ENCODE results near the gene KCNJ9. TPM values are rescaled to one million over a fixed set of nuclear protein-coding genes. Genes with fewer than 3 reads are reported as not detected.

KCNJ9 gene
- total RNA-seq, 1 donor from 2014 or later, result not detected

GRCh38 chr1:160130939-160131338, 49.6 kb downstream of the KCNJ9 start:
- Histone ChIP-seq H3K27me3 (ENCODE audit: insufficient read depth, low read length) (peaks cover 18% of the 10 kb centered on the region), H2AFZ (ENCODE audit: low read depth, low read length) (no peak overlapping the region), H4K20me1 (ENCODE audit: insufficient read depth, low read length) (no peaks in the 10 kb centered on the region), H3K9ac (ENCODE audit: low read length) (no peak overlapping the region), H3K4me3 (ENCODE audit: insufficient read depth, low read depth, low read length) (no peak overlapping the region), H3K36me3 (ENCODE audit: insufficient read depth, low read length) (no peaks in the 10 kb centered on the region), H3K27ac (ENCODE audit: low read depth, low read length) (no peak overlapping the region), H3K9me3 (ENCODE audit: insufficient read depth, low read depth, low read length) (no peaks in the 10 kb centered on the region), H3K4me2 (ENCODE audit: low read length) (no peak overlapping the region), H3K79me2 (ENCODE audit: insufficient read depth, low read length) (no peaks in the 10 kb centered on the region), H3K4me1 (ENCODE audit: insufficient read depth, low read length) (peaks cover 8% of the 10 kb centered on the region)
- Mint-ChIP-seq H3K27me3 (ENCODE audit: low read depth, unreplicated experiment) (peaks cover 21% of the 10 kb centered on the region), H3K4me1 (ENCODE audit: low read depth, unreplicated experiment) (peaks cover 28% of the 10 kb centered on the region), H3K4me3 (ENCODE audit: unreplicated experiment) (no peak overlapping the region), H3K27ac (ENCODE audit: unreplicated experiment) (no peak overlapping the region), H3K9me3 (ENCODE audit: unreplicated experiment) (peaks cover 4% of the 10 kb centered on the region), H3K36me3 (ENCODE audit: low read depth, unreplicated experiment) (peaks cover 8% of the 10 kb centered on the region)
- DNase-seq (ENCODE audit: low read depth) (no peak), FAIRE-seq (no peak)
- no peak for TF ChIP-seq EZH2 (IDR thresholded peaks at IDR 0.05; ENCODE audit: insufficient read depth, low read length)
- TF ChIP-seq CTCF (IDR thresholded peaks at IDR 0.05; ENCODE audit: insufficient read depth, low read depth, low read length), result no peak

GRCh38 chr1:160131803-160132565, 50.6 kb downstream of the KCNJ9 start:
- Histone ChIP-seq H3K27me3 (ENCODE audit: insufficient read depth, low read length) (peaks cover 18% of the 10 kb centered on the region), H3K36me3 (ENCODE audit: insufficient read depth, low read length) (no peaks in the 10 kb centered on the region), H3K27ac (ENCODE audit: low read depth, low read length) (no peak overlapping the region), H3K4me2 (ENCODE audit: low read length) (no peak overlapping the region), H3K79me2 (ENCODE audit: insufficient read depth, low read length) (no peaks in the 10 kb centered on the region), H2AFZ (ENCODE audit: low read depth, low read length) (no peak overlapping the region), H4K20me1 (ENCODE audit: insufficient read depth, low read length) (no peaks in the 10 kb centered on the region), H3K9me3 (ENCODE audit: insufficient read depth, low read depth, low read length) (no peaks in the 10 kb centered on the region), H3K4me1 (ENCODE audit: insufficient read depth, low read length) (peaks cover 6% of the 10 kb centered on the region), H3K4me3 (ENCODE audit: insufficient read depth, low read depth, low read length) (no peak overlapping the region), H3K9ac (ENCODE audit: low read length) (no peak overlapping the region)
- H3K9me3 Mint-ChIP-seq (ENCODE audit: unreplicated experiment), result peaks cover 6% of the 10 kb centered on the region
- no peak for TF ChIP-seq EZH2 (IDR thresholded peaks at IDR 0.05; ENCODE audit: insufficient read depth, low read length)
- no peak for TF ChIP-seq CTCF (IDR thresholded peaks at IDR 0.05; ENCODE audit: insufficient read depth, low read depth, low read length)
- H3K27me3 Mint-ChIP-seq (ENCODE audit: low read depth, unreplicated experiment), result peaks cover 23% of the 10 kb centered on the region
- H3K4me1 Mint-ChIP-seq (ENCODE audit: low read depth, unreplicated experiment), result peaks cover 26% of the 10 kb centered on the region
- H3K4me3 Mint-ChIP-seq (ENCODE audit: unreplicated experiment), result no peak overlapping the region
- FAIRE-seq (no peak), DNase-seq (ENCODE audit: low read depth) (no peak)
- H3K36me3 Mint-ChIP-seq (ENCODE audit: low read depth, unreplicated experiment), result peaks cover 10% of the 10 kb centered on the region
- H3K27ac Mint-ChIP-seq (ENCODE audit: unreplicated experiment), result no peak overlapping the region

Data from astrocyte (in vitro differentiated cells and primary cell).